Head of caudate nucleus (tissue), 42 donors: ENCODE results near the gene FCRLA.
"Not testable (repeated sequence)": the region's sequence is repeated elsewhere in the genome, so short reads cannot be mapped to it uniquely, and the experiment has no call there.

Source experiments
- DNase-seq, 42 donors: peaks; one replicate each; pipeline versions ENCODE4 v3.0.0 to v3.0.0-alpha.2; 2020 to 2021; ENCODE audit warnings: mixed read lengths in 7 of 42
- intact Hi-C: fragments of 100-400 bp; cut with DNase I; formaldehyde crosslinking; loops from one replicate; pipeline ENCODE4 v1.15.0; 2022

Gene FCRLA

GRCh38 chr1:161706482-161707347, at the start of gene FCRLA:
TSS of gene FCRLA (plus strand) at chr1:161707229. CDS start at chr1:161707265, 36 bp downstream.
- DNase-seq: peak in 25 of 42 donors; percentile 2 to 75 (median 37)
- intact Hi-C loops: no loop called here

GRCh38 chr1:161658524-161658923, 48.5 kb upstream of the FCRLA start:
- DNase-seq, intact Hi-C loops: not testable (repeated sequence)

- intact Hi-C loops: not testable (repeated sequence)
Observed at GRCh38 chr1:161661660-161662311, 45.2 kb upstream of the FCRLA start.

GRCh38 chr1:161662684-161663339, 44.2 kb upstream of the FCRLA start, which contains the start of gene FCGR2B:
TSS of gene FCGR2B (plus strand) at chr1:161663143. CDS start at chr1:161663242, 99 bp downstream.
- intact Hi-C loops: not testable (repeated sequence)

More at GRCh38 chr1:161661660-161662311, 45.2 kb upstream of the FCRLA start:
- DNase-seq: not testable (repeated sequence)

GRCh38 chr1:161663569-161663968, 43.5 kb upstream of the FCRLA start:
- DNase-seq, intact Hi-C loops: not testable (repeated sequence)

More at GRCh38 chr1:161662684-161663339, 44.2 kb upstream of the FCRLA start, which contains the start of gene FCGR2B:
- not testable (repeated sequence) for DNase-seq

- intact Hi-C loops: not testable (repeated sequence)
Observed at GRCh38 chr1:161664689-161665088, 42.3 kb upstream of the FCRLA start.

GRCh38 chr1:161671045-161672020, 35.7 kb upstream of the FCRLA start:
- peak in 2 of 42 donors; percentile 46 to 57 for DNase-seq
- intact Hi-C loops: not testable (repeated sequence)

More at GRCh38 chr1:161664689-161665088, 42.3 kb upstream of the FCRLA start:
- DNase-seq: not testable (repeated sequence)

GRCh38 chr1:161673437-161673836, 33.6 kb upstream of the FCRLA start:
- DNase-seq, intact Hi-C loops: not testable (repeated sequence)

- DNase-seq, intact Hi-C loops: not testable (repeated sequence)
Observed at GRCh38 chr1:161674447-161674846, 32.6 kb upstream of the FCRLA start.

GRCh38 chr1:161674908-161675307, 32.1 kb upstream of the FCRLA start:
- intact Hi-C loops, DNase-seq: not testable (repeated sequence)

GRCh38 chr1:161676441-161676840, 30.6 kb upstream of the FCRLA start:
- peak in 1 of 42 donors; percentile 49 for DNase-seq
- intact Hi-C loops: no loop called here

GRCh38 chr1:161676958-161677689, 29.9 kb upstream of the FCRLA start:
- no peak for DNase-seq
- intact Hi-C loops: no loop called here

GRCh38 chr1:161678500-161678899, 28.5 kb upstream of the FCRLA start:
- intact Hi-C loops: no loop called here

GRCh38 chr1:161681879-161682278, 25.1 kb upstream of the FCRLA start:
- intact Hi-C loops: no loop called here
- DNase-seq: no peak

More at GRCh38 chr1:161678500-161678899, 28.5 kb upstream of the FCRLA start:
- no peak for DNase-seq

GRCh38 chr1:161688946-161689345, 18.1 kb upstream of the FCRLA start:
- intact Hi-C loops: no loop called here
- DNase-seq: no peak

- intact Hi-C loops: no loop called here
- DNase-seq: no peak
Observed at GRCh38 chr1:161691846-161692245, 15.2 kb upstream of the FCRLA start.

GRCh38 chr1:161693020-161693712, 13.9 kb upstream of the FCRLA start:
- intact Hi-C loops, DNase-seq: not testable (repeated sequence)
